Neural crest cell (in vitro differentiated cells): ENCODE data around the gene TTC16. TPM values are rescaled to one million over a fixed set of nuclear protein-coding genes. Genes with fewer than 3 reads are reported as not detected.

Experiments
- DNase-seq: peaks from one replicate; pipeline ENCODE4 v3.0.0; 2021; ENCODE audit warnings: low read depth, mixed read lengths, low spot score
- H3K27ac Mint-ChIP-seq: one replicate; pipeline ENCODE4 v1.8.0; 2021; ENCODE audit warnings: mild to moderate bottlenecking, mixed read lengths; ENCODE audit not compliant: unreplicated experiment
- H3K27me3 Mint-ChIP-seq: 2 replicates; pipeline ENCODE4 v1.8.0; 2021; ENCODE audit warnings: low read depth, mild to moderate bottlenecking, mixed read lengths
- H3K36me3 Mint-ChIP-seq: 2 replicates; pipeline ENCODE4 v1.8.0; 2021; ENCODE audit warnings: low read depth, mild to moderate bottlenecking, mixed read lengths
- H3K4me1 Mint-ChIP-seq: 2 replicates; pipeline ENCODE4 v1.8.0; 2021; ENCODE audit warnings: mixed read lengths
- H3K4me3 Mint-ChIP-seq: one replicate; pipeline ENCODE4 v1.8.0; 2021; ENCODE audit warnings: mild to moderate bottlenecking, mixed read lengths
- H3K9me3 Mint-ChIP-seq: 2 replicates; pipeline ENCODE4 v1.8.0; 2021; ENCODE audit warnings: mixed read lengths
- total RNA-seq: library from RNA; stranded (reverse); gene quantifications from 2 replicates; pipeline ENCODE4 v1.2.1, GENCODE V29; 2021
- TF ChIP-seq, protein P1 (sequence below): fragments of 200-600 bp; sonication (generic); conservative IDR thresholded peaks from 2 replicates; pipeline ENCODE4 v1.5.0; 2021; ENCODE audit warnings: antibody characterized with exemption, mild to moderate bottlenecking

The TTC16 gene
- total RNA-seq, 1 donor from 2014 or later: not detected

- Mint-ChIP-seq H3K9me3 (no peaks in the 10 kb centered on the region), H3K27ac (no peak overlapping the region), H3K4me3 (peak overlapping the region; percentile 34), H3K36me3 (no peaks in the 10 kb centered on the region), H3K27me3 (no peaks in the 10 kb centered on the region), H3K4me1 (peaks cover 19% of the 10 kb centered on the region)
- no peak for DNase-seq
- TF ChIP-seq, protein P1, sequence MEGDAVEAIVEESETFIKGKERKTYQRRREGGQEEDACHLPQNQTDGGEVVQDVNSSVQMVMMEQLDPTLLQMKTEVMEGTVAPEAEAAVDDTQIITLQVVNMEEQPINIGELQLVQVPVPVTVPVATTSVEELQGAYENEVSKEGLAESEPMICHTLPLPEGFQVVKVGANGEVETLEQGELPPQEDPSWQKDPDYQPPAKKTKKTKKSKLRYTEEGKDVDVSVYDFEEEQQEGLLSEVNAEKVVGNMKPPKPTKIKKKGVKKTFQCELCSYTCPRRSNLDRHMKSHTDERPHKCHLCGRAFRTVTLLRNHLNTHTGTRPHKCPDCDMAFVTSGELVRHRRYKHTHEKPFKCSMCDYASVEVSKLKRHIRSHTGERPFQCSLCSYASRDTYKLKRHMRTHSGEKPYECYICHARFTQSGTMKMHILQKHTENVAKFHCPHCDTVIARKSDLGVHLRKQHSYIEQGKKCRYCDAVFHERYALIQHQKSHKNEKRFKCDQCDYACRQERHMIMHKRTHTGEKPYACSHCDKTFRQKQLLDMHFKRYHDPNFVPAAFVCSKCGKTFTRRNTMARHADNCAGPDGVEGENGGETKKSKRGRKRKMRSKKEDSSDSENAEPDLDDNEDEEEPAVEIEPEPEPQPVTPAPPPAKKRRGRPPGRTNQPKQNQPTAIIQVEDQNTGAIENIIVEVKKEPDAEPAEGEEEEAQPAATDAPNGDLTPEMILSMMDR: no peak
Observed at GRCh38 chr9:127731938-127732337, 16.1 kb downstream of the TTC16 start.

GRCh38 chr9:127732444-127732843 is 16.6 kb downstream of the TTC16 start:
- H3K27ac Mint-ChIP-seq: peak overlapping the region; percentile 93
- no peak overlapping the region for H3K4me3 Mint-ChIP-seq
- no peaks in the 10 kb centered on the region for H3K36me3 Mint-ChIP-seq
- TF ChIP-seq, protein P1: no peak
- no peak for DNase-seq
- H3K4me1 Mint-ChIP-seq: peaks cover 19% of the 10 kb centered on the region
- H3K27me3 Mint-ChIP-seq: no peaks in the 10 kb centered on the region
- no peaks in the 10 kb centered on the region for H3K9me3 Mint-ChIP-seq

DNA sequence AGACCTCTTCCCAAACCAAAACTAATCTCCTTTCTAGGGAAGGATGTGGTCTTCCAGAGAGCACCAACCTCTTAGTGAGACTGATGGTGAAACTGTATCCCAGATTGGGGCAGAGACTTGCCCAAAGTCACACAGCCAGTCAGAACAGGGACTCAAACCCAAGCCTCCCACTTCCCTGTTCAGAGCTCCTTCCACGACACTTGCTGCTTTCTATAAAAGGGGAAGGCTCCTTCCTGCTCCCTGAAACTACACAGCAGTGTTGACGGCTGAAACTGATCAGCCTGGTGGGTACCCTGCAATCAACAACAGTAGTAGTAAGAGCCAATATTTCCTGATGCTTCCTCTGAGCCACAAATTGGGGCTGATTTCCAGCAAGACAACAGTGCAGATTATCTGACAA is 17.7 kb downstream of the TTC16 start:
- H3K4me3 Mint-ChIP-seq: peak overlapping the region; percentile 57
- DNase-seq: no peak
- H3K9me3 Mint-ChIP-seq: no peaks in the 10 kb centered on the region
- H3K36me3 Mint-ChIP-seq: no peaks in the 10 kb centered on the region
- no peaks in the 10 kb centered on the region for H3K27me3 Mint-ChIP-seq
- TF ChIP-seq, protein P1: no peak
- H3K27ac Mint-ChIP-seq: no peak overlapping the region
- peaks cover 19% of the 10 kb centered on the region for H3K4me1 Mint-ChIP-seq

- Mint-ChIP-seq H3K9me3 (no peaks in the 10 kb centered on the region), H3K4me3 (peak overlapping the region; percentile 90), H3K4me1 (peaks cover 19% of the 10 kb centered on the region), H3K27ac (peak overlapping the region; percentile 78), H3K27me3 (no peaks in the 10 kb centered on the region), H3K36me3 (no peaks in the 10 kb centered on the region)
- TF ChIP-seq, protein P1: no peak
- DNase-seq: no peak
Observed at GRCh38 chr9:127734247-127734746, 18.4 kb downstream of the TTC16 start.

- TF ChIP-seq, protein P1: peak; percentile 97
- peak within 1 kb of the TSS; percentile 92 for H3K4me3 Mint-ChIP-seq
Observed at GRCh38 chr9:127734747-127735529, 19.1 kb downstream of the TTC16 start, which contains the start of gene TOR2A. TOR2A (minus strand) TSS chr9:127735294; CDS start chr9:127735270, 24 bp downstream.

More at GRCh38 chr9:127734747-127735529, 19.1 kb downstream of the TTC16 start, which contains the start of gene TOR2A:
- Mint-ChIP-seq H3K9me3 (no peaks in the 10 kb centered on the region), H3K27ac (peak within 1 kb of the TSS; percentile 92), H3K27me3 (no peaks in the 10 kb centered on the region), H3K36me3 (no peaks in the 10 kb centered on the region), H3K4me1 (peaks cover 19% of the 10 kb centered on the region)
- DNase-seq: peak; percentile 99
